Retinal pigment epithelial cell (primary cell): Measurements from ENCODE around the gene LSM5.

Experiments used
- DNase-seq: peaks from one replicate; pipeline ENCODE4 v3.0.0-alpha.2; 2010; ENCODE audit warnings: low read depth
- H3K4me3 ChIP-seq: 2 replicates; pipeline ENCODE4 v1.5.1; 2011; ENCODE audit warnings: mild to moderate bottlenecking, low read length, control low read depth, moderate library complexity
- TF ChIP-seq, protein P1 (sequence below): conservative IDR thresholded peaks from 2 replicates; pipeline ENCODE4 v1.5.1; 2011; ENCODE audit warnings: low read depth, low read length, control low read depth, inconsistent platforms

LSM5 gene

GRCh38 chr7:32519763-32520162 is 29.6 kb upstream of the LSM5 start:
- TF ChIP-seq, protein P1, sequence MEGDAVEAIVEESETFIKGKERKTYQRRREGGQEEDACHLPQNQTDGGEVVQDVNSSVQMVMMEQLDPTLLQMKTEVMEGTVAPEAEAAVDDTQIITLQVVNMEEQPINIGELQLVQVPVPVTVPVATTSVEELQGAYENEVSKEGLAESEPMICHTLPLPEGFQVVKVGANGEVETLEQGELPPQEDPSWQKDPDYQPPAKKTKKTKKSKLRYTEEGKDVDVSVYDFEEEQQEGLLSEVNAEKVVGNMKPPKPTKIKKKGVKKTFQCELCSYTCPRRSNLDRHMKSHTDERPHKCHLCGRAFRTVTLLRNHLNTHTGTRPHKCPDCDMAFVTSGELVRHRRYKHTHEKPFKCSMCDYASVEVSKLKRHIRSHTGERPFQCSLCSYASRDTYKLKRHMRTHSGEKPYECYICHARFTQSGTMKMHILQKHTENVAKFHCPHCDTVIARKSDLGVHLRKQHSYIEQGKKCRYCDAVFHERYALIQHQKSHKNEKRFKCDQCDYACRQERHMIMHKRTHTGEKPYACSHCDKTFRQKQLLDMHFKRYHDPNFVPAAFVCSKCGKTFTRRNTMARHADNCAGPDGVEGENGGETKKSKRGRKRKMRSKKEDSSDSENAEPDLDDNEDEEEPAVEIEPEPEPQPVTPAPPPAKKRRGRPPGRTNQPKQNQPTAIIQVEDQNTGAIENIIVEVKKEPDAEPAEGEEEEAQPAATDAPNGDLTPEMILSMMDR: no peak
- DNase-seq: no peak

GRCh38 chr7:32518534-32519140 is 28.5 kb upstream of the LSM5 start:
- no peak overlapping the region for H3K4me3 ChIP-seq
- DNase-seq: no peak
- TF ChIP-seq, protein P1: no peak

More at GRCh38 chr7:32519763-32520162, 29.6 kb upstream of the LSM5 start:
- H3K4me3 ChIP-seq: no peak overlapping the region

DNA sequence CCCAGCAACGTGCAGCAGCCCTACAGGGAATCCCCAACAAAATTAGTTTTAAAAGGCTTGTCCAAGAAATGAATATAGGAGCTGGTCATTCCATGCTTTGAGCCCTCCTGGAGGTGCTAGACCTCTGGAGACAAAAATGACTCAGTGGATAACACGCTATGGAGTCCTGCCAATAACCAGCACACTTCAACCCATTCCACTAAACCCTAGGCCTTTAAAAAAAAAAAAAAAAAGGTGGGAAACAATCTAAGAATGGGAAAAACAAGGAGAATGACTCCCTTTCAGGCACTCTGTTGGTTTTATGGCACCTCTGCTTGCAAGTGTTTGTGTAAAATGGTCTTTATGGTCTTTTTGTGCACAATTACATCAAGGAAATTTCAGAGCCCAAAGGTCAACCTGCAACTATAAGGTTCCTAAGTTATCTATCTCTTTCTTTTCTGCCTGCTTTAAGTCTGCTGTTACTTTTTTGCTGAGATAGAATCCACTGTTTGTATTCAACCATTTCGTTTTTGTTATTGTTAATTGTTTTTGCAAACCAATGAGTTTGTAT is 26.4 kb upstream of the LSM5 start:
- DNase-seq: no peak
- no peak overlapping the region for H3K4me3 ChIP-seq
- TF ChIP-seq, protein P1: no peak

DNA sequence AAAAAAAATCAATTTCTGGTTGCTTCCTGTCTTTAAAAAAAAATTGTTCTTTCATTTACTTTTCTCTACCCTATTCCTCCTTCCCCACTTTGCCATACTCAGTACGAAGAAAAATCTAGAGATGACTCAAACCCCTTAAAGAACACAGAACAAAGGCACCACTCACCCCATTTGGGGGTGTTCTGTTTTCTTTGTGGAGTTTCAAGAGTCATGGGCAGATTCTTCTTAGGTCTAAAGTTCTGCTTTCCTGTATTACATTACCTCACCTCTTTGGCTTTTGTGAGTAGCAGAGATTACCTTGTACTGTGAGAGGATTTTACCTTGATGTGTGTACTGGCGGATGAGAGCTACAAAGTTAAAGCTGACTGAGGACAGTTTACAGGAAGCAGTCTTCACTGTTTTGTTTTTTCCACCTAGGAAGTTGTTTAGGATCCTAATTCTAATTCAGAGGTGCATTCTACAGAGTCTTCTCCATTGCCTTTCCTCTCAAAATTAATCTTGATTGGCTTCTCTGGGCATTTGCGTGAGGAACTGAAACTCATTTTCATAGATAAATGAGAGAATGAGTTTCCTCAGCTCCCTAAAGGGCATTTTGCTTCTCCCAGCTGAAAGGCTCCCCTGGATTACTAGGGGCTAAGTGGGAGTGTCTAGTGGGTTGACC is 25.8 kb upstream of the LSM5 start:
- no peak for DNase-seq
- TF ChIP-seq, protein P1: no peak
- no peak overlapping the region for H3K4me3 ChIP-seq

DNA sequence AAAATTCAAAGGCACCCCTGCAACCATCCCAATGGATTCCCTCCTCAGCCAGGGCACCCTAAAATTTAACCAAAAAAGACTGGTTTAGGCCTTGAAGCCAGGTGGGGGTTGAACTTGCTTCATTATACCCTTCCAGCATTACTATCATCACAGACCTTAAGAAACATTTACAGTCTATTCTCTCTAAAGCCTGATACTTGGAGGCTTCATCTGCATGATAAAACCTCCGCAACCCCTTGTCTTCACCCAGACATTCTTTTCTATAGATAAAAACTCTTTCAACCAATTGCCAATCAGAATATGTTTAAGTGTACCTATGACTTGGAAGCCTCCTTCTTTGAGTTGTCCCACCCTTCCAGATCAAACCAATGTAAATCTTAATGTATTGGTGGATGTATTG is 23.0 kb upstream of the LSM5 start:
- TF ChIP-seq, protein P1: no peak

GRCh38 chr7:32511791-32512190 is 21.6 kb upstream of the LSM5 start:
- TF ChIP-seq, protein P1: no peak
- no peak for DNase-seq
- H3K4me3 ChIP-seq: no peak overlapping the region

More for the DNA sequence above, 23.0 kb upstream of the LSM5 start:
- DNase-seq: no peak
- H3K4me3 ChIP-seq: no peak overlapping the region

DNA sequence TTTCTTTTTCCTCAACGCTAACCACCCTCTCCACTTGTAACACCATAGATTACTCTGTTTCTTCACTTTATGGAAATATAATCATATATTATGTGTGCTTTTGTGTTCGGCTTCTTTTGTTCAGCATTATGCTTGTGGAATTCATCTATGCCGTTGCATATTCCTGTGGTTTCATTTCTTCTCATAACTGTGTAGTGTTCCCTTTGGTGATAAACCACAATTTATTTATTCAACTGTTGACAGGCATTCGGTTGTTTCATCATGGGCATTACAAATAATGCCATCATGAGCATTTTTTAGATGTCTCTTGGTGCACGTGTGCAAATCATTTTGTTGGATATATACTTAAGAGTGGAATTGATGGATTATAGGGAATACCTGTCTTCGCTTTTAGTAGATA is 17.2 kb upstream of the LSM5 start:
- TF ChIP-seq, protein P1: no peak
- no peak overlapping the region for H3K4me3 ChIP-seq
- DNase-seq: no peak
